ENCODE measurements around the gene ATL2. TPM values are rescaled to one million over a fixed set of nuclear protein-coding genes. Genes with fewer than 3 reads are reported as not detected.

The ATL2 gene
- total RNA-seq, 1 experiment from 2014 or later = 66.7 TPM

GRCh38 chr2:38264396-38265221 lies 112.5 kb downstream of the ATL2 start:
- Histone ChIP-seq H4K5ac (ENCODE audit: insufficient read length, low read depth, low read length) (no peak overlapping the region), H3K9ac (ENCODE audit: extremely low read depth, insufficient read length, low read length) (no peak overlapping the region), H3K14ac (ENCODE audit: insufficient read depth, low read length) (no peak overlapping the region), H4K20me1 (ENCODE audit: control insufficient read depth, insufficient read depth, insufficient read length) (no peaks in the 10 kb centered on the region), H2BK120ac (ENCODE audit: low read depth, low read length, poor library complexity, severe bottlenecking) (no peak overlapping the region), H3K18ac (ENCODE audit: insufficient read length, low read depth, low read length) (no peak overlapping the region), H2BK20ac (ENCODE audit: low read depth, low read length, poor library complexity, severe bottlenecking) (no peak overlapping the region), H3K79me2 (ENCODE audit: insufficient read depth, low read length) (no peaks in the 10 kb centered on the region), H2BK15ac (ENCODE audit: low read depth, low read length) (no peak overlapping the region), H3K27ac (ENCODE audit: insufficient read length, low read depth, low read length) (no peak overlapping the region), H2BK5ac (ENCODE audit: insufficient read length, low read length) (no peak overlapping the region), H2AK5ac (ENCODE audit: insufficient read length, low read length) (no peak overlapping the region), H3K4me1 (ENCODE audit: insufficient read depth, low read length) (no peaks in the 10 kb centered on the region), H4K8ac (replicated peaks; ENCODE audit: insufficient read length, low read depth, low read length) (no peak overlapping the region), H3K56ac (ENCODE audit: insufficient read length, low read depth, low read length) (no peak overlapping the region), H3K79me1 (ENCODE audit: insufficient read depth, low read depth, low read length, poor library complexity, severe bottlenecking) (no peaks in the 10 kb centered on the region), H4K91ac (ENCODE audit: insufficient read length, low read depth, low read length) (no peak overlapping the region), H2BK12ac (ENCODE audit: insufficient read length, low read depth, low read length) (no peak overlapping the region), H3K23ac (ENCODE audit: insufficient read length, low read depth, low read length) (no peak overlapping the region), H3K9me3 (ENCODE audit: control insufficient read depth, low read depth, low read length) (no peaks in the 10 kb centered on the region), H2AFZ (ENCODE audit: low read length) (no peak overlapping the region), H3K4me2 (ENCODE audit: insufficient read depth, insufficient read length, low read length) (no peak overlapping the region), H3K4ac (ENCODE audit: low read depth, low read length) (no peak overlapping the region), H3K23me2 (ENCODE audit: insufficient read length, low read depth, low read length, poor library complexity, severe bottlenecking) (no peaks in the 10 kb centered on the region), H3T11ph (ENCODE audit: low read length) (no peak overlapping the region), H3K27me3 (ENCODE audit: insufficient read depth, low read length) (no peaks in the 10 kb centered on the region)
- DNase-seq = no peak
- no peak overlapping the region for H3K4me3 Mint-ChIP-seq
- no peak overlapping the region for H3K27ac Mint-ChIP-seq
- peaks cover 14% of the 10 kb centered on the region for H3K27me3 Mint-ChIP-seq (ENCODE audit: low read depth)
- H3K4me1 Mint-ChIP-seq = peaks cover 11 to 13% of the 10 kb centered on the region in 2 experiments
- no CpG with 5 or more reads among the region's 4 CpGs for WGBS (ENCODE audit: extremely low coverage, insufficient read length, low lambda C conversion rate)
- H3K9me3 Mint-ChIP-seq = no peaks in the 10 kb centered on the region; a peak in 1 of 5 replicates
- no peaks in the 10 kb centered on the region; a peak in 1 of 7 replicates for H3K36me3 Mint-ChIP-seq (ENCODE audit: insufficient read depth in 1 of 3, low read depth in 3 of 3)
- TF ChIP-seq CTCF (conservative IDR thresholded peaks at IDR 0.05) = no peak

Measured in H9 (cell line).